Gastroesophageal sphincter (tissue), 4 donors: Measurements from ENCODE around the gene C10orf53. TPM values are rescaled to one million over a fixed set of nuclear protein-coding genes. Genes with fewer than 3 reads are reported as not detected.

Experiments
- ATAC-seq: fragments of 150-250 bp; one replicate; pipeline ENCODE4 v1.9.1; 2016; ENCODE audit warnings: mild to moderate bottlenecking, moderate library complexity
- H3K27ac ChIP-seq, 4 donors: fragments of 200-600 bp; sonication (generic) in 3 of 4; 1 replicate in 3 of 4; 2 replicates in 1 of 4; pipeline ENCODE4 v1.5.1; 2016 to 2019
- H3K27me3 ChIP-seq: fragments of 200-600 bp; sonication (generic); one replicate; pipeline ENCODE4 v1.5.1; 2019
- H3K36me3 ChIP-seq, 2 donors: fragments of 200-600 bp; sonication (generic); one replicate each; pipeline ENCODE4 v1.5.1; 2019; ENCODE audit warnings: control low read depth in 1 of 2
- H3K4me1 ChIP-seq, 3 donors: fragments of 200-600 bp; sonication (generic); 1 replicate in 2 of 3; 2 replicates in 1 of 3; pipeline ENCODE4 v1.5.1; 2016 to 2019; ENCODE audit warnings: control low read depth in 2 of 3
- H3K4me3 ChIP-seq, 2 donors: fragments of 200-600 bp; sonication (generic); one replicate each; pipeline ENCODE4 v1.5.1; 2019; ENCODE audit warnings: mild to moderate bottlenecking in 1 of 2, moderate library complexity in 1 of 2
- H3K9me3 ChIP-seq, 3 donors: fragments of 200-600 bp; sonication (generic); one replicate each; pipeline ENCODE4 v1.5.1; 2017 to 2019; ENCODE audit warnings: control low read depth in 2 of 3
- CTCF ChIP-seq, 4 experiments: fragments of 200-600 bp in 2 of 4; fragments of 450-650 bp in 2 of 4; sonication (generic) in 1 of 4; IDR thresholded peaks; one replicate each; pipeline ENCODE4 v1.5.1; 2017 to 2019; ENCODE audit warnings: antibody characterized with exemption in 4 of 4, mild to moderate bottlenecking in 2 of 4, moderate library complexity in 2 of 4
- EP300 ChIP-seq: sonication (generic); formaldehyde crosslinking; IDR thresholded peaks from one replicate; pipeline ENCODE4 v1.6.1; 2017; ENCODE audit warnings: antibody characterized with exemption, mild to moderate bottlenecking
- POLR2A ChIP-seq, 2 donors: fragments of 450-650 bp; IDR thresholded peaks; one replicate each; pipeline ENCODE4 v1.6.1; 2017; ENCODE audit warnings: antibody characterized with exemption in 2 of 2, mild to moderate bottlenecking in 2 of 2, moderate library complexity in 1 of 2
- POLR2AphosphoS5 ChIP-seq: sonication (generic); formaldehyde crosslinking; IDR thresholded peaks from one replicate; pipeline ENCODE4 v1.6.1; 2017; ENCODE audit warnings: antibody characterized with exemption
- WGBS, 2 donors: methylation state at CpG; one replicate each; pipeline ENCODE4 v1.1.5; 2018; ENCODE audit warnings: low coverage in 1 of 2; 5-methylcytosine and 5-hydroxymethylcytosine counted together
- total RNA-seq, 4 donors: library from RNA; depleted of rRNA; stranded (reverse); fragments of >200 nt; gene quantifications; one replicate each; pipeline ENCODE4 v1.1.0, GENCODE V29; 2016

C10orf53 gene
- total RNA-seq, 4 donors from 2014 or later: not detected

GRCh38 chr10:49645417-49645816, 34.0 kb upstream of the C10orf53 start:
- no peak overlapping the region for H3K27ac ChIP-seq
- TF ChIP-seq POLR2A (IDR thresholded peaks at IDR 0.05): no peak
- no peak for TF ChIP-seq EP300
- no peak for TF ChIP-seq CTCF (IDR thresholded peaks at IDR 0.05)
- TF ChIP-seq POLR2AphosphoS5: no peak
- no peak overlapping the region for H3K4me3 ChIP-seq
- no peaks in the 10 kb centered on the region for H3K4me1 ChIP-seq
- 100% methylated on average over 2 of the region's 8 CpGs; no CpG with 5 or more reads in 1 of the 2 donors for WGBS, 2 donors
- H3K27me3 ChIP-seq: peaks cover 50% of the 10 kb centered on the region
- H3K9me3 ChIP-seq: no peaks in the 10 kb centered on the region
- H3K36me3 ChIP-seq: no peaks in the 10 kb centered on the region
- ATAC-seq: no peak

DNA sequence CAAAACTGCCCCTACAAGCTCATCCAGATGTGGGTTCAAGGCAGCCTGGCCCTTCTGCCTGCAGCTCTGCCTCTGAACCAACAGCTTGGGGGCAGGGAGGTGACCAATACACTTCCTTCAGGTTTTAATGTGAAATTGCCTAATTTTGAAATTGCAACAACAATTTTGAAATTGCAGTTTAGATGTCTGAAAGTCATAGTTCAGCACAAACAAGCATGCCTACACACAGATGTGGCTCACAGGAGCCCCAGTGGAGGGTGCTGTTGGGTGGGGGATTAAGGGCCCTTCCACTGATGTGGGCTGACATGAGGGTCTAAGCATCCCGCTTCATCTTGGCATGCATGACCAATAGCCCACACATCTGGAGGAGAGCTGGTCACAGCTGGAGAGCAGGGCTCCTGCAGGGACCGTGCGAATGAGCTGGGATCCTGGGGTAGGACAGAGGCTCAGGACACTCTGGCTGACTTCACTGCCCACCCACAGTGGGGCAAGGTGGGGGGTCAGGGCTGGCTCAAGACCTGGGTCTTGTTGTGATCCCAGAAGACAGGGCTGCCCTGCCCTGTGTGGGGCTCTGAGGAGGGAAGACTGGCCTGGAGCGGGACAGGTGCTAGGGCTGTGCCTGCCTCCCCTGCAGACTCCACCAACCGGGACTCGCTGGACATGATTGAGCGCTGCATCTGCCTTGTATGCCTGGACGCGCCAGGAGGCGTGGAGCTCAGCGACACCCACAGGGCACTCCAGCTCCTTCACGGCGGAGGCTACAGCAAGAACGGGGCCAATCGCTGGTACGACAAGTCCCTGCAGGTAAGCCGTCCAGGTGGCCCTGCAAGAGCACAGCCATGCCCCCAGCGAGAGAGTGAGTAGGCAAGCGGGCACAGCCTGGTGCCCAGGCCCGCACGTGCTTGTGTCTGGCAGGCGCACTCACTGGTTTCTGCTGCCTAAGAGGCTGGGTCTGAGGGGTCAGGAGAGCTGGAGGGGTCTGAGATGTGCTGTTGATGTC, 33.3 kb upstream of the C10orf53 start:
- no peaks in the 10 kb centered on the region for H3K9me3 ChIP-seq
- WGBS, 2 donors: 80% methylated on average over 1 of the region's 22 CpGs; no CpG with 5 or more reads in 1 of the 2 donors
- TF ChIP-seq CTCF (IDR thresholded peaks at IDR 0.05) (no peak), POLR2A (IDR thresholded peaks at IDR 0.05) (no peak), POLR2AphosphoS5 (no peak), EP300 (no peak)
- ATAC-seq: no peak
- no peaks in the 10 kb centered on the region for H3K4me1 ChIP-seq
- H3K36me3 ChIP-seq: no peaks in the 10 kb centered on the region
- H3K27me3 ChIP-seq: peaks cover 50% of the 10 kb centered on the region
- no peak overlapping the region for H3K4me3 ChIP-seq
- no peak overlapping the region for H3K27ac ChIP-seq

DNA sequence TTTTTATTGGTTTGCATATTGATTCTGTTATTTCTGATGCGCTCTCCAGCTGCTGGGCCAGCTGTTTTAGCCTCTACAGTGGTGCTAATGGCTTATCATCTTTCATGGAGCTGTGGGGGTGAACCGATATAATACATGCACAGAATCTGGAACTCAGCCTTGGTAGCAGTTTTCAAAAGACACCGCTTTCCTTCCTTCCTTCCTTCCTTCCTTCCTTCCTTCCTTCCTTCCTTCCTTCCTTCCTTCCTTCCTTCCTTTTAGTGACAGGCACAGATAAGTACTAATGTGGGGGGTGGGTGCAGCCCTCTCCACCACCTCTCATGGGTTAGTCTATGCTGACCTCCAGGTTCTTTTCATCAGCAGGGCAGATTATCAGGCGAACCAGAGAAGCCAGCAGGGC, 31.9 kb upstream of the C10orf53 start:
- H3K27ac ChIP-seq: no peak overlapping the region

DNA sequence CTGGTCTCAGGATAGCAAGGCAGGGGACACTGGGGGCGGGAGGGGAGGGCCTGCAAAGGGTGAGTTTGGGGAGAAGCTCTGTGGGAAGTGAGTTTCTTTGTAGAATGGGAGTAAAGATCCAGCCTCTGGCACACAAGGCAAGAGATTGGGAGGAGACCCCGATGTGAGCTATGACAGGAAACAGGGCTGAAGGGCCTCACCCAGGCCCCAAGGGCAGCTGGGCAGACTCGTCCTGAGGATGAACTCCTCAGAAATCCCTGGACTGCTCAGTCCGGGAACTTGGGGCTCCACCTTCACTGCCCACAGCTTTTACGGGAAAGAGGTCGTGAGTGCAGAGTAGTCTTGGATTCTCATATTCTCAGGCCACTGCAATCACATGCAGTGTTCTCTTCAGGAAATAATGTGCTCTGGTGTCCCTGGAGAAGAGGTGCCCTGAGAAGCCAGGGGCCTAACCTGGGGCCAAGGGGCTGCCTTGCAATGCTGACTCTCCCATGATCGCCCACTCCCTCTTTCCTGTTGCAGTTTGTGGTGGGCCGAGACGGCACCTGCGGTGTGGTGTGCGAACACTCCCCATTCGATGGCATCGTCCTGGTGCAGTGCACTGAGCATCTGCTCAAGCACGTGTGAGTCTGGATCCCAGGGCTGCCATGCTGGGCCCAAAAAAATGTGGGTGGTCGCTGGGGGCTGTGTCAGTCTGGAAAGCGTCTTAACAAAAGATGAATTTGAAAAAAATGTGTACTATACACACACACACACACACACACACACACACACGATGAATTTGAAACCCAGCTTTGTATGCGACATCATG, 31.3 kb upstream of the C10orf53 start:
- TF ChIP-seq POLR2AphosphoS5: no peak
- no peak for TF ChIP-seq CTCF (IDR thresholded peaks at IDR 0.05)
- no peak for TF ChIP-seq EP300
- no peak for TF ChIP-seq POLR2A (IDR thresholded peaks at IDR 0.05)
- H3K27ac ChIP-seq: no peak overlapping the region
- 60 to 83% methylated on average over 1 to 11 of the region's 18 CpGs for WGBS, 2 donors
- H3K4me3 ChIP-seq: no peak overlapping the region
- no peaks in the 10 kb centered on the region for H3K4me1 ChIP-seq
- ATAC-seq: no peak
- H3K36me3 ChIP-seq: no peaks in the 10 kb centered on the region
- peaks cover 47% of the 10 kb centered on the region for H3K27me3 ChIP-seq
- H3K9me3 ChIP-seq: no peaks in the 10 kb centered on the region

More for the DNA sequence above, 31.9 kb upstream of the C10orf53 start:
- H3K4me3 ChIP-seq: no peak overlapping the region
- peaks cover 47% of the 10 kb centered on the region for H3K27me3 ChIP-seq
- 63 to 73% methylated on average over 2 of the region's 4 CpGs for whole genome bisulfite sequencing, 2 donors
- no peak for ATAC-seq
- no peaks in the 10 kb centered on the region for H3K9me3 ChIP-seq
- H3K4me1 ChIP-seq: no peaks in the 10 kb centered on the region
- TF ChIP-seq POLR2AphosphoS5 (no peak), POLR2A (IDR thresholded peaks at IDR 0.05) (no peak), CTCF (IDR thresholded peaks at IDR 0.05) (no peak), EP300 (no peak)
- H3K36me3 ChIP-seq: no peaks in the 10 kb centered on the region
